Activated CD4-positive, alpha-beta memory T cell treated with anti-CD3 and anti-CD28 coated beads, Interleukin-2, amount 10 ng/mL, durations not matched to agents 7 days and 5 days (primary cell): ENCODE results near the gene SUPT5H. TPM values are rescaled to one million over a fixed set of nuclear protein-coding genes. Genes with fewer than 3 reads are reported as not detected.

ENCODE experiments used
- CTCF ChIA-PET: fragments of 350-600 bp; sonication (Branson Sonifier 250); formaldehyde crosslinking; loops from one replicate; lab custom pipeline; 2021; ENCODE audit warnings: antibody characterized with exemption, inconsistent platforms; lab: Charles Lee
- POLR2A ChIA-PET: fragments of 350-600 bp; sonication (Branson Sonifier 250); formaldehyde crosslinking; loops from one replicate; lab custom pipeline; 2021; ENCODE audit warnings: antibody characterized with exemption; lab: Charles Lee
- DNase-seq: peaks from one replicate; pipeline ENCODE4 v3.0.0-alpha.2; 2020
- H3K27ac Mint-ChIP-seq: one replicate; pipeline ENCODE4 v1.8.0; 2021; ENCODE audit warnings: mild to moderate bottlenecking, mixed read lengths
- H3K27me3 Mint-ChIP-seq: one replicate; pipeline ENCODE4 v1.8.0; 2021; ENCODE audit warnings: mixed read lengths
- H3K36me3 Mint-ChIP-seq: one replicate; pipeline ENCODE4 v1.8.0; 2021; ENCODE audit warnings: low read depth, mixed read lengths
- H3K4me1 Mint-ChIP-seq: one replicate; pipeline ENCODE4 v1.8.0; 2021; ENCODE audit warnings: mixed read lengths
- H3K4me3 Mint-ChIP-seq: one replicate; pipeline ENCODE4 v1.8.0; 2021; ENCODE audit warnings: mild to moderate bottlenecking, mixed read lengths
- H3K9me3 Mint-ChIP-seq: one replicate; pipeline ENCODE4 v1.8.0; 2021; ENCODE audit warnings: mixed read lengths
- total RNA-seq, 2 experiments: library from RNA; stranded (reverse); gene quantifications; one replicate each; pipeline ENCODE4 v1.2.3, GENCODE V29; 2021

Gene SUPT5H
- total RNA-seq, 2 experiments from 2014 or later: 153 to 159 TPM

DNA sequence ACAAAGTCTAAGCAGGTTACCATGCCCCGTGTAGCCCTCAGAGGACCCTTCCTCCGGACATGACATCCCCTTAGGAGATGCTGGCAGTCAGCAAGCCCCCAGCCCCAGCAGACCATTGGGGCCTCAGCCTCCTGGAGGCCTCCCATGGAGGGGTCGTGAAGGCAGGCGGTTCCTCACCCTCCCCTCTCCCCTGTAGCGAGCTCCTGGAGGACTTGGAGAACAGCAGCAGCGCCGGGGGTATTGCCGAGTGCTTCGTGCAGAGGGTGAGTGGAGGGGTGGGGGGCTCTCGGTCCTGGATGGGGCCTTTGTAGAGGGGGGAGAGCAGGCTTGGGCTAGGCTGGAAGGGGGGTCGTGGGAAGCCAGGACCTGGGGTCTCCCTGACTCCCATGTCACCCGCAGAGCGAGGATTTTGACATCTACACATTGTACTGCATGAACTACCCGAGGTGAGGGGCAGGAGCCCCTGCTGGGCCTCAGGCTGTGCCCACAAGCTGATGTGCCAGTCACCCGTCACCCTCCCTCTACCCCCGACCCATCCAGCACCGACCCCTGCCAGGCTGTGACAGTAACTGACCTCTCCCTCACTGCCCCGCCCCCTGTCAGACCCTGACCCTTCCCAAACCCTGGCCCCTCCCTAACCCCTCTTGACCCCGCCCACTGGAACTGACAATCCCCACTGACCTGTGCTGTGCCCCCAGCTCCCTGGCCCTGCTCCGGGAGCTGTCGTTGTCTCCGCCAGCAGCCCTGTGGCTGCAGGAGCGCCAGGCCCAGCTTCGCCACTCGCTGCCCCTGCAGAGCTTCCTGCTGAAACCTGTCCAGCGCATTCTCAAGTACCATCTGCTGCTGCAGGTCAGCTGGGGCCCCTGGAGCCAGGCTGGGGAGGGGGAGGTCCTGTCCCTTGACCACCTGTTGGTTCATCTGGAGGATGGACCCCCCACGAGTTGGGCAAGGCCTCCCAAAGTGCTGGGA, 28.9 kb upstream of the SUPT5H start:
- H3K27ac Mint-ChIP-seq: no peak overlapping the region
- POLR2A ChIA-PET: interaction anchor here (1.0 to 5.7 kb wide), 7 partner anchors 8 to 19 kb away, joined by 3 to 30 read pairs (median 6); partner anchors contain the start of gene RPS16

DNA sequence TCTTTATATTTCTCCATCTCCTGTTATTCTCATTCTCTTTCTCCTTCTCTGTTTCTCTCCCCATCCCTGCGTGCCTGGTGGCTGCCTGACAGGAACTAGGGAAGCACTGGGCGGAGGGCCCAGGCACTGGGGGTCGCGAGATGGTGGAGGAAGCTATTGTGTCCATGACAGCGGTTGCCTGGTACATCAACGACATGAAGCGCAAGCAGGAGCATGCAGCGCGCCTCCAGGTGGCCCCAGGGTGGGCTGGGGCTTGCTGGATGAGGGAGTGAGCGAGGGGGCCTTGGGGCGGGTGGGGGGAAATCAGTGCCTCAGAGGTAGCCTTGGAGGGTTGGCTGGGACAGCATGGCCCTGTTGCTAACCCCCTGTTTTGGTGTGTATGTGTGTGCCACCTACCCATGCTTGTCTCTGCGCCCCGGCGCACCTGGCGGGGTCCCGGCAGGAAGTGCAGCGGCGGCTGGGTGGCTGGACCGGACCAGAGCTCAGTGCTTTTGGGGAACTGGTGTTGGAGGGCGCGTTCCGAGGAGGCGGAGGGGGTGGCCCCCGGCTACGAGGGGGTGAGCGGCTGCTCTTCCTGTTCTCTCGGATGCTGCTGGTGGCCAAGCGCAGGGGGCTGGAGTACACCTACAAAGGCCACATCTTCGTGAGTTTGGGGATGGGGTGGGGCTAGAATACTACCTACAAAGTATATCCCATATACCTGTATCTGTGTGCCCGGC, 27.8 kb upstream of the SUPT5H start:
- H3K27ac Mint-ChIP-seq: no peak overlapping the region
- H3K4me3 Mint-ChIP-seq: no peak overlapping the region
- H3K9me3 Mint-ChIP-seq: no peaks in the 10 kb centered on the region
- DNase-seq: no peak
- ChIA-PET POLR2A (interaction anchor here (1.1 to 5.7 kb wide), 5 partner anchors 8 to 18 kb away, joined by 3 to 30 read pairs (median 6); partner anchors contain the start of gene RPS16), CTCF (no interaction called here)
- H3K27me3 Mint-ChIP-seq: no peaks in the 10 kb centered on the region
- peaks cover 18% of the 10 kb centered on the region for H3K4me1 Mint-ChIP-seq
- H3K36me3 Mint-ChIP-seq: peaks cover 32% of the 10 kb centered on the region

More for the DNA sequence above, 28.9 kb upstream of the SUPT5H start:
- Mint-ChIP-seq H3K4me3 (no peak overlapping the region), H3K4me1 (peaks cover 26% of the 10 kb centered on the region), H3K36me3 (peaks cover 32% of the 10 kb centered on the region), H3K27me3 (peaks cover 2% of the 10 kb centered on the region), H3K9me3 (no peaks in the 10 kb centered on the region)
- DNase-seq: no peak
- CTCF ChIA-PET: no interaction called here

DNA sequence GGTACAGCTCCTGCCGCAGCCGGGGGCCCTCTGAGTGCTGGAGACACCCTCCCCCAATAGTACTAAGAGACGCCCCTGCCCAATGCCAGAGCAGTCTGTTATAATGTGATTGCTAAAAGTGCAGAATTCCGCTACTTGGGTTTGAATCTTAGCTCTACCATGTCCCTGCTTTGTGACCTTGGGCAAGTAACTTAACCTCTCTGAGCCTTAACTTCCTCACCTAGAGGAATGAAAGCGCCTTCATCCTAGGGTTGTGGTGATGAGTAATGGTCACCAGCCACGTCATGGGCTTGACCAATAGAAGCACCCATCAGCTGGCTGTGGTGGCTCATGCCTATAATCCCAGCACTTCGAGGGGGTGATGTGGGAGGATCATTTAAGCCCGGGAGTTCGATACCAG, 26.4 kb upstream of the SUPT5H start:
- peaks cover 36% of the 10 kb centered on the region for H3K36me3 Mint-ChIP-seq
- H3K4me3 Mint-ChIP-seq: no peak overlapping the region
- H3K4me1 Mint-ChIP-seq: peaks cover 13% of the 10 kb centered on the region
- DNase-seq: no peak
- POLR2A ChIA-PET: interaction anchor here (1.6 to 5.7 kb wide), 3 partner anchors 9 to 17 kb away, joined by 4 to 30 read pairs (median 7); partner anchors contain the start of gene RPS16
- no peaks in the 10 kb centered on the region for H3K27me3 Mint-ChIP-seq
- no peaks in the 10 kb centered on the region for H3K9me3 Mint-ChIP-seq
- CTCF ChIA-PET: no interaction called here
- no peak overlapping the region for H3K27ac Mint-ChIP-seq

DNA sequence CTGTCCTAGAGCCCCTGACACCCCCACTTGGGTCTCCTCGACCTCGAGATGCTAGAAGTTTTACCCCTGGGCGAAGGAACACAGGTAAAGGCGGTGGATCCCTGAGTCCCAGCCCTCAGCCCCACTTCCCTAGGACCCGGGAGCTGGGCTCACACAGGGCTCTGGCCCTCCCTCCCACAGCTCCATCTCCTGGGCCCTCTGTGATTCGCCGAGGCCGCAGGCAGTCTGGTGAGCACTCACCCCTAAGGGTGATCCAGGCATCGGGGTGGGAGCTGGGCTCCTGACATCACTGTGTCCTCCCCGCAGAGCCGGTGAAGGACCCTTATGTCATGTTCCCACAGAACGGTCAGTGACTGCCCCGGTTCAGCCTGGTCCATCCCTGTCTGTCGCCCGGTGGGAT, 24.6 kb upstream of the SUPT5H start:
- CTCF ChIA-PET: interaction anchor here (1.4 kb wide), 1 partner anchor 14 kb away, joined by 3 read pairs; no protein-coding TSS in a partner anchor
- no peaks in the 10 kb centered on the region for H3K27me3 Mint-ChIP-seq
- no peak overlapping the region for H3K27ac Mint-ChIP-seq
- no peaks in the 10 kb centered on the region for H3K4me1 Mint-ChIP-seq
- POLR2A ChIA-PET: interaction anchor here (1.6 to 5.7 kb wide), 2 partner anchors 15 to 24 kb away, joined by 3 to 30 read pairs; partner anchors contain the start of gene RPS16
- no peak for DNase-seq
- H3K9me3 Mint-ChIP-seq: no peaks in the 10 kb centered on the region
- no peak overlapping the region for H3K4me3 Mint-ChIP-seq
- H3K36me3 Mint-ChIP-seq: peaks cover 39% of the 10 kb centered on the region

DNA sequence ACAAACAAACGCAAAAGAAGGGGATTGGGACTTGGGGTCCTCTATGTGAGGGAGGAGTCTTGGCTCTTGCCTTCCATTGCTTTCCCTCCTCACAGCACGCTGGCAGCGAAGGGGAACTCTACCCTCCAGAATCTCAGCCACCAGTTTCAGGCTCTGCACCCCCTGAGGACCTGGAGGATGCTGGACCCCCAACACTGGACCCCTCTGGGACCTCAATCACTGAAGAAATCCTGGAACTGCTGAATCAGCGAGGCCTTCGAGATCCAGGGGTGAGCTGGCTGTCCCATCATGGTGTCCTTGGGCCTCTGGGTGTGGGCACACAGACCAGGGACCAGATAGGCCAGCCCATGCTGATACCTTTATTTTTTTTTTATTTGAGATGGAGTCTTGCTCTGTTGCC, 23.4 kb upstream of the SUPT5H start:
- Mint-ChIP-seq H3K9me3 (no peaks in the 10 kb centered on the region), H3K4me1 (no peaks in the 10 kb centered on the region), H3K4me3 (no peak overlapping the region), H3K27me3 (no peaks in the 10 kb centered on the region), H3K27ac (no peak overlapping the region), H3K36me3 (peaks cover 44% of the 10 kb centered on the region)
- DNase-seq: no peak
- CTCF ChIA-PET: interaction anchor here (0.6 kb wide), 1 partner anchor 32 kb away, joined by 4 read pairs; no protein-coding TSS in a partner anchor
- POLR2A ChIA-PET: interaction anchor here (1.2 to 5.7 kb wide), 2 partner anchors 14 to 20 kb away, joined by 3 to 30 read pairs; partner anchors contain the start of gene RPS16

DNA sequence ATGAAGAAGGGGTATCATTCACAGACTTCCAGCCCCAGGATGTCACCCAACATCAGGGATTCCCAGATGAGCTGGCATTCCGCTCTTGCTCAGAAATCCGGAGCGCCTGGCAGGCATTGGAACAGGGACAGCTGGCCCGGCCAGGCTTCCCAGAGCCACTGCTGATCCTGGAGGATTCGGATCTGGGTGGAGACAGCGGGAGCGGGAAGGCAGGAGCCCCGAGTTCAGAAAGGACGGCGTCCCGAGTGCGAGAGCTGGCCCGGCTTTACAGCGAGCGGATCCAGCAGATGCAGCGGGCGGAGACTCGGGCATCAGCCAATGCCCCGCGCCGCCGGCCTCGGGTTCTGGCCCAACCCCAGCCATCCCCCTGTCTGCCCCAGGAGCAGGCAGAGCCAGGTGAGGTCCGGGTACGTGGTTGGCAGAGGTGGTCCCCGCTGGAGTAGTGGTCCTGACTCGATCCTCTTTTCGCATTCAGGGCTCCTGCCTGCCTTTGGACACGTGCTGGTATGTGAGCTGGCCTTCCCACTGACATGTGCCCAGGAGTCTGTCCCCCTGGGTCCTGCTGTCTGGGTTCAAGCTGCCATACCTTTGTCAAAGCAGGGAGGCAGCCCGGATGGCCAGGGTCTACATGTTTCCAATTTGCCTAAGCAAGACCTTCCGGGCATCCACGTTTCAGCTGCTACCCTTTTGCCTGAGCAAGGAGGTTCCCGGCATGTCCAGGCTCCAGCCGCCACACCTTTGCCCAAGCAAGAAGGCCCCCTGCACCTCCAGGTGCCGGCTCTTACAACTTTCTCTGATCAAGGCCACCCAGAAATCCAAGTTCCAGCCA, 21.9 kb upstream of the SUPT5H start:
- CTCF ChIA-PET: no interaction called here
- no peaks in the 10 kb centered on the region for H3K27me3 Mint-ChIP-seq
- no peaks in the 10 kb centered on the region for H3K9me3 Mint-ChIP-seq
- peaks cover 38% of the 10 kb centered on the region for H3K36me3 Mint-ChIP-seq
- no peak for DNase-seq
- no peaks in the 10 kb centered on the region for H3K4me1 Mint-ChIP-seq
- POLR2A ChIA-PET: interaction anchor here (1.3 kb wide), 1 partner anchor 26 kb away, joined by 3 read pairs; no protein-coding TSS in a partner anchor
- no peak overlapping the region for H3K27ac Mint-ChIP-seq
- H3K4me3 Mint-ChIP-seq: no peak overlapping the region

DNA sequence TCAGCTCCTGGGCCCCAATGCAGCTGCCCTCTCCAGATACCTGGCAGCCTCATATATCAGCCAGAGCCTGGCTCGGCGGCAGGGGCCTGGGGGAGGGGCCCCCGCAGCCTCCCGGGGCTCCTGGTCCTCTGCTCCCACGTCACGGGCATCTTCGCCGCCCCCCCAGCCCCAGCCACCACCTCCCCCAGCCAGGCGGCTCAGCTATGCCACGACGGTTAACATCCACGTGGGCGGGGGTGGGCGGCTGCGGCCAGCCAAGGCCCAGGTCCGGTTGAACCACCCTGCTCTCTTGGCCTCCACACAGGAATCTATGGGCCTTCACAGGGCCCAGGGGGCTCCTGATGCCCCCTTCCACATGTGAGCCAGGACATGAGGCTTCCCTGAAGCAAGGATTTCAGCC, 20.4 kb upstream of the SUPT5H start:
- H3K36me3 Mint-ChIP-seq: peaks cover 31% of the 10 kb centered on the region
- POLR2A ChIA-PET: interaction anchor here (1.3 to 1.5 kb wide), 4 partner anchors 8 to 28 kb away, joined by 3 to 10 read pairs (median 5); partner anchors contain the start of genes PLEKHG2 and RPS16
- CTCF ChIA-PET: no interaction called here
- H3K4me1 Mint-ChIP-seq: peaks cover 3% of the 10 kb centered on the region
- no peak overlapping the region for H3K4me3 Mint-ChIP-seq
- H3K27ac Mint-ChIP-seq: no peak overlapping the region
- no peaks in the 10 kb centered on the region for H3K9me3 Mint-ChIP-seq
- no peak for DNase-seq
- H3K27me3 Mint-ChIP-seq: no peaks in the 10 kb centered on the region

DNA sequence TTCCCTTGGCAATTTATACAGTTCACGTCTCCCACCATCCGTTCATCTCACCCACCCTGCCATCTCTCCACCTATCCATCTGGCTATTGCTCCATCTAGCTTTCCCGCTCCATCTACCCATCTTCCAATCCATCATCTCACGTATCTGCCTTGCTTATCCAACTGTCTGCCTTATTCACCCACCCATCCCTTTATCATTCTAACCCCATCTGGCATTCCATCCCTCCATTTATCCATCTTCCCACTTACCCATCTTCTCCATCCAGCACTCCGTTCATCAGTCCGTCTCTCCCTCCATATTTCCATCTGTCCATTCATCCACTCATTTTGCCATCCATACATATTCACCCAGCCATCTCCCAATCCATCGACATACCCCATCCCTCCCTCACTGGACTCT, 19.6 kb upstream of the SUPT5H start:
- CTCF ChIA-PET: interaction anchor here (1.3 kb wide), 1 partner anchor 15 kb away, joined by 4 read pairs; no protein-coding TSS in a partner anchor

DNA sequence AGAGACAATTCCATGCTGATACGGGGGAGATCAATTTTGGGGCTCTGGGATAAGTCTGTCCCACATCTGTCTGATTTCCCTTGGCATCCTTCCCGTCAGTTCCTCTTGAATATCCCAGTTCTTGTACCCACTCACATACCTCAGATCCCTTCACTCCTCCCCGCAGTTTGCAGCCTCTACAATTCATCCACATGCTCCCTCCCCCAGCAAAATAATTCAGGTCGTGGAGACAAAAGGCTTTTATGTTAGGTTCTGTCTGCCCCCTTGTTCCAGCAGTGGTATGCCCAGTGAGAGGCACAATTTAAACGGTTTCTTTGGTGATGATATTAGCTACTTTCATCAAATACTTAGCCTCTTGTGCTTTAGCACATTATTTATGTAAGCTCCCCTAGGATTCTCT, 19.2 kb upstream of the SUPT5H start:
- DNase-seq: no peak
- Mint-ChIP-seq H3K27me3 (no peaks in the 10 kb centered on the region), H3K36me3 (peaks cover 35% of the 10 kb centered on the region), H3K27ac (peak overlapping the region; percentile 4), H3K4me1 (peaks cover 14% of the 10 kb centered on the region), H3K9me3 (no peaks in the 10 kb centered on the region), H3K4me3 (no peak overlapping the region)
- CTCF ChIA-PET: interaction anchor here (0.7 to 1.3 kb wide), 3 partner anchors 14 to 84 kb away, joined by 3 to 4 read pairs (median 4); partner anchors contain the start of gene SAMD4B
- POLR2A ChIA-PET: interaction anchor here (1.1 to 2.7 kb wide), 6 partner anchors 7 to 35 kb away, joined by 3 to 18 read pairs (median 6); partner anchors contain the start of genes MED29, PAF1 and RPS16

More for the DNA sequence above, 19.6 kb upstream of the SUPT5H start:
- no peaks in the 10 kb centered on the region for H3K9me3 Mint-ChIP-seq
- no peak overlapping the region for H3K4me3 Mint-ChIP-seq
- no peak for DNase-seq
- H3K4me1 Mint-ChIP-seq: peaks cover 10% of the 10 kb centered on the region
- H3K36me3 Mint-ChIP-seq: peaks cover 32% of the 10 kb centered on the region
- peak overlapping the region; percentile 12 for H3K27ac Mint-ChIP-seq
- no peaks in the 10 kb centered on the region for H3K27me3 Mint-ChIP-seq
- POLR2A ChIA-PET: interaction anchor here (1.3 to 2.6 kb wide), 4 partner anchors 9 to 28 kb away, joined by 3 to 18 read pairs (median 5); partner anchors contain the start of genes PLEKHG2 and RPS16

DNA sequence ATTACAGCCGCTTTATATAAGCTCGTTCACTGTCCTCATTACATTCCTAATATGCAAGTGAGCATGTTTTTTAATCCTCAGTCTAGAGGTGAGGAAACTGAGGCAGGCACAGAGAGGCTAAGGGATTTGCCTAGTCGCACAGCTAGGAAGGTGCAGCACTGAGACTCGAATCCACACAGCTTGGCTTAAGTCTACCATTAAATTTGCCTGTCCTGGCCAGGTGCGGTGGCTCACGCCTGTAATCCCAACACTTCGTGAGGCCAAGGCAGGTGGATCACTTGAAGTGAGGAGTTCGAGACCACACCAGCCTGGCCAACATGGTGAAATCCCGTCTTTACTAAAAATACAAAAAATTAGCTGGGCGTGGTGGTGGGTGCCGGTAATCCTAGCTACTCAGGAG, 17.7 kb upstream of the SUPT5H start:
- Mint-ChIP-seq H3K9me3 (no peaks in the 10 kb centered on the region), H3K27me3 (no peaks in the 10 kb centered on the region), H3K4me1 (peaks cover 26% of the 10 kb centered on the region), H3K4me3 (no peak overlapping the region), H3K27ac (no peak overlapping the region), H3K36me3 (peaks cover 35% of the 10 kb centered on the region)
- CTCF ChIA-PET: interaction anchor here (1.0 kb wide), 1 partner anchor 13 kb away, joined by 4 read pairs; no protein-coding TSS in a partner anchor
- no peak for DNase-seq
- POLR2A ChIA-PET: interaction anchor here (0.6 to 3.0 kb wide), 7 partner anchors 8 to 30 kb away, joined by 3 to 18 read pairs (median 7); partner anchors contain the start of genes RPS16 and SUPT5H

DNA sequence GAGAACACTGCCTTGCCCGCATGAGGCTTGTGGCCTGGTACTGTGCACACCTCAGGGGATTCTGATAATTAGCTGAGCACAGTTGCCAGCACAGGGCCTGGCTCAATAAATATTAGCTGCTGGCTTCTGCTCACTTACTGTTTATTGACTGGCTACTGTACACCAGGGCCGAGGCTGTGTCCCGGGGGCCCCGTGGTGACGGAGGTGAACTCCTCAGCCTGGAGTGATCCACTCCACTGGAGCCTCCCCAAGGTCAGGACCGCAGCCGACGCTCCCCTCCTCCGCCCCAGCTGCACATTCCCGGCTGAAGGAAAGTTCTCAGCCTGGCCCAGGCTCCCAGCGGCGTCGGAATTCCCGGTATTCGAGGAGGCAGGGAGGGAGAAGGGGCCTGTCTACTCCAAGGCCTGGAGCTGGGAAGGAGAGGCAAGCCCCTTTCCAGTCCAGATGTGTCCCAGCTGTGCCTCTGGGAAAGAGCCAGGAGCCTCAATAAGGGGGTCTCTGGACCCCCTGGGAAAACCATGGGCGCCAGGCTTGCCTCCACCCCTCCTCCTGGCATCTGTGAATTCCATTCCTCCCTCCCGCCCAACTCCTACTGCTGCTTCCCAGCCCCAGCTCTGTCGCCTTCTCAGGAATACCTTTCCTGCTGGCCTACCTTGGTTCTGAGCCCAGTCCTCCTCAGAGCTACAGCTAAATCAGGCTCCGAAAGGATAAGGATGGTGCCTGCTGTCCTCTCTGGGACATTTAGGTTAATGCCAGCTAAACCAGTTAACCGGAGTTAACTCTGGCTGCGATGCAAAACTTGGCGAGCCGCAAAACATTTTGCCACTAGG, 16.9 kb upstream of the SUPT5H start:
- no peaks in the 10 kb centered on the region for H3K27me3 Mint-ChIP-seq
- no peak for DNase-seq
- CTCF ChIA-PET: no interaction called here
- peaks cover 34% of the 10 kb centered on the region for H3K4me1 Mint-ChIP-seq
- POLR2A ChIA-PET: interaction anchor here (0.6 to 3.0 kb wide), 9 partner anchors 7 to 52 kb away, joined by 3 to 18 read pairs (median 4); partner anchors contain the start of genes MED29, PAF1, RPS16 and SUPT5H
- H3K36me3 Mint-ChIP-seq: peaks cover 39% of the 10 kb centered on the region
- H3K27ac Mint-ChIP-seq: no peak overlapping the region
- no peaks in the 10 kb centered on the region for H3K9me3 Mint-ChIP-seq
- H3K4me3 Mint-ChIP-seq: no peak overlapping the region
